PC-3 (cell line): ENCODE data around the gene HIVEP3. TPM values are rescaled to one million over a fixed set of nuclear protein-coding genes. Genes with fewer than 3 reads are reported as not detected.
A peak's percentile ranks its signal among the peaks of the same experiment; 100 is the strongest.

Source experiments
- ATAC-seq: fragments of 200-7000 bp; cut with Tn5 transposase; 2 replicates; pipeline ENCODE4 v1.9.1; 2020; ENCODE audit warnings: mild to moderate bottlenecking, moderate library complexity
- BruUV-seq: library from RNA; stranded (reverse); fragments of 400-500 nt; replicated peaks from 2 replicates; lab custom pipeline; 2021; lab: Mats Ljungman, UMichigan
- CTCF ChIA-PET: fragments of 300-600 bp; sonication (Branson Sonifier 250); formaldehyde crosslinking; loops from one replicate; lab custom pipeline; 2022; ENCODE audit warnings: antibody characterized with exemption; lab: Charles Lee
- POLR2A ChIA-PET: fragments of 300-600 bp; sonication (Branson Sonifier 250); formaldehyde crosslinking; loops from one replicate; lab custom pipeline; 2022; ENCODE audit warnings: antibody characterized with exemption; ENCODE audit not compliant: unreplicated experiment; lab: Charles Lee
- DNase-seq: peaks from one replicate; pipeline ENCODE4 v3.0.0-alpha.2; 2015
- H2AFZ ChIP-seq: fragments of 300-600 bp; sonication (generic); 2 replicates; pipeline ENCODE4 v1.6.0; 2016; ENCODE audit warnings: antibody characterized with exemption, low read length
- H3F3A ChIP-seq: fragments of 300-600 bp; sonication (generic); one replicate; pipeline ENCODE4 v1.6.0; 2017; ENCODE audit warnings: antibody characterized with exemption, low read length, control low read depth, mild to moderate bottlenecking; ENCODE audit not compliant: unreplicated experiment
- H3K27ac ChIP-seq: fragments of 300-600 bp; sonication (generic); 2 replicates; pipeline ENCODE4 v1.5.1; 2016; ENCODE audit warnings: mild to moderate bottlenecking, low read length
- H3K27me3 ChIP-seq: fragments of 300-600 bp; sonication (generic); 2 replicates; pipeline ENCODE4 v1.6.1; 2016; ENCODE audit warnings: low read length, mixed read lengths
- H3K36me3 ChIP-seq: fragments of 300-600 bp; sonication (generic); 2 replicates; pipeline ENCODE4 v1.6.1; 2016; ENCODE audit warnings: low read depth, mixed run types, low read length, mixed read lengths
- H3K4me1 ChIP-seq: fragments of 300-600 bp; sonication (generic); 2 replicates; pipeline ENCODE4 v1.5.1; 2016; ENCODE audit warnings: low read length; ENCODE audit not compliant: insufficient read depth
- H3K4me2 ChIP-seq: fragments of 300-600 bp; sonication (generic); 2 replicates; pipeline ENCODE4 v1.6.0; 2016; ENCODE audit warnings: low read length
- H3K4me3 ChIP-seq: fragments of 300-600 bp; sonication (generic); 2 replicates; pipeline ENCODE4 v1.5.1; 2016; ENCODE audit warnings: mild to moderate bottlenecking, low read length, mixed read lengths
- H3K79me2 ChIP-seq: fragments of 300-600 bp; sonication (generic); 2 replicates; pipeline ENCODE4 v1.6.1; 2017; ENCODE audit warnings: low read length, mixed read lengths
- H3K9ac ChIP-seq: fragments of 300-600 bp; sonication (generic); 2 replicates; pipeline ENCODE4 v1.6.0; 2016; ENCODE audit warnings: mild to moderate bottlenecking, low read length
- H3K9me2 ChIP-seq: fragments of 300-600 bp; sonication (generic); replicated peaks from 2 replicates; pipeline ENCODE4 v1.6.1; 2016; ENCODE audit warnings: mixed run types, low read length, mixed read lengths
- H3K9me3 ChIP-seq: fragments of 300-600 bp; sonication (generic); 2 replicates; pipeline ENCODE4 v1.6.1; 2016; ENCODE audit warnings: low read length, mixed read lengths
- H4K20me1 ChIP-seq: fragments of 300-600 bp; sonication (generic); 2 replicates; pipeline ENCODE4 v1.6.1; 2016; ENCODE audit warnings: low read length, mixed read lengths
- CTCF ChIP-seq: fragments of 300-600 bp; sonication (generic); conservative IDR thresholded peaks from 2 replicates; pipeline ENCODE4 v1.5.1; 2017; ENCODE audit warnings: antibody characterized with exemption, low read depth, mild to moderate bottlenecking, low read length
- EZH2 ChIP-seq: fragments of 300-600 bp; sonication (generic); IDR thresholded peaks from one replicate; pipeline ENCODE4 v1.6.1; 2017; ENCODE audit warnings: antibody characterized with exemption, mild to moderate bottlenecking, low read length; ENCODE audit not compliant: unreplicated experiment
- EZH2phosphoT487 ChIP-seq: fragments of 300-600 bp; sonication (generic); IDR thresholded peaks from 2 replicates; pipeline ENCODE4 v1.6.1; 2018; ENCODE audit warnings: mild to moderate bottlenecking, antibody characterized with exemption, low read length, borderline replicate concordance
- intact Hi-C: fragments of 100-400 bp; cut with micrococcal nuclease; formaldehyde crosslinking; loops from 2 replicates; pipeline ENCODE4 v1.9.0; 2023
- total RNA-seq: library from RNA; depleted of rRNA; stranded (reverse); fragments of >200 nt; gene quantifications from 2 replicates; pipeline ENCODE4 v1.2.3, GENCODE V29; 2014

Gene HIVEP3
- total RNA-seq, 1 experiment from 2014 or later: 9.8 TPM

- no peak overlapping the region for H3K9ac ChIP-seq
- DNase-seq (peak; percentile 68), ATAC-seq (no peak)
- POLR2A ChIA-PET: no interaction called here
- TF ChIP-seq EZH2phosphoT487 (no peak), CTCF (no peak), EZH2 (no peak)
- H3K4me2 ChIP-seq: peak overlapping the region; percentile 4; the same call in 1 of the 2 replicates
- intact Hi-C loops: loop anchor here (10.0 kb wide), 1 partner anchor 92 kb away; no protein-coding TSS in a partner anchor
- H3K36me3 ChIP-seq: no peaks in the 10 kb centered on the region
- H3K27me3 ChIP-seq: no peaks in the 10 kb centered on the region
- no peaks in the 10 kb centered on the region for H3K79me2 ChIP-seq
- H2AFZ ChIP-seq: no peak overlapping the region
- no peaks in the 10 kb centered on the region for H3K9me3 ChIP-seq
- CTCF ChIA-PET: no interaction called here
- BruUV-seq: no TSS peak
- H3K4me1 ChIP-seq: peaks cover 69% of the 10 kb centered on the region
- no peaks in the 10 kb centered on the region for H3F3A ChIP-seq
- H3K9me2 ChIP-seq: no peaks in the 10 kb centered on the region
- no peaks in the 10 kb centered on the region for H4K20me1 ChIP-seq
- H3K27ac ChIP-seq: no peak overlapping the region
- no peak overlapping the region for H3K4me3 ChIP-seq
These were observed 251.6 kb downstream of the HIVEP3 start for GRCh38 chr1:41666981-41667631.

DNA sequence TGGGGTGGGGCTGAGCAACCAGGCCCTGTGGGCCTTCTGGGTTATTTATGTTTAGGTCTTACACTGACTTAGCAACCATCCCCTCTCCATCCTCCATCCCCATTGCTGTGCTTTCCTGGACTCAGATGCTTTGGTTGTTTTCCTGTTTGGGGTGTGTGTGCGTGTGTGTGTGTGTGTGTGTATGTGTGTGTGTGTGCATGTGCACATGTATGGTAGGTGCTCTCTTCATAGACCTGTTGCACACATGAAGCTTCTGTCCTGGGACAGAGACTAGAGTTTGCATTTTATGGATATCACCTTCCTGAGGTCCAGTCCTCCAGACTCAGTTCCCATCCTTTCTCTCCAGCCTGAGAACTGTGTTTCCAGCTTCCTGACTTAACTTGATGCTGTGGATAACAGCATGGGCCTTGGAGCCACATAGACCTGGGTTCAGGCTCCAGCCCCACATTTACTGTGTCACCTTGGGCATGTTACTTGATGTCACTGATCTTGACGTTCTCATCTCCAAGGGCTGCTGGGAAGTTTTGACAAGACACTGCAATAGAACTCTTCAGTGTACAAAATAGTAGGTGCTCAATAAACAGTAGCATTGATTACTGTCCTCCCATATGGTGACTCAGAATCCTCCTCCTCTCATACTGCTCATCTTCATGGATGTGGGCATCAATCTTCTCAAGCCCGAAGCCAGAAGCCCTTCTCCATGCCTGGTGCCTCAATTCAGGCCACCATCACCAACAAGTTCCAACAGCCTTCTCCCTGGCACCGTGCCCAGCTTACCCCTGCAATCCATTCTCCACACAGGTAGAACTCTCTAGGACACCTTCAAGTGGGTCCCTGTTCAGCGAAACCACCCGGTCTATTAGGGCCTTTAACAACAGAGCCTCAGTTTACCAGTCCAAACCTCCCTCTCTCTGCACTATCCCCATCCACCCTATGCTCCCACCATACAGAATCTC is 252.5 kb downstream of the HIVEP3 start:
- H3K9me2 ChIP-seq: no peaks in the 10 kb centered on the region
- BruUV-seq: no TSS peak
- H3K27ac ChIP-seq: peak overlapping the region; percentile 29
- H2AFZ ChIP-seq: no peak overlapping the region
- H4K20me1 ChIP-seq: no peaks in the 10 kb centered on the region
- H3K27me3 ChIP-seq: no peaks in the 10 kb centered on the region
- DNase-seq: no peak
- H3K4me1 ChIP-seq: peaks cover 64% of the 10 kb centered on the region
- H3K4me3 ChIP-seq: no peak overlapping the region
- H3K4me2 ChIP-seq: peak overlapping the region; percentile 51; the same call in 1 of the 2 replicates
- no peak overlapping the region for H3K9ac ChIP-seq
- CTCF ChIA-PET: no interaction called here
- TF ChIP-seq EZH2 (no peak), CTCF (no peak), EZH2phosphoT487 (no peak)
- H3K36me3 ChIP-seq: no peaks in the 10 kb centered on the region
- ATAC-seq: no peak
- POLR2A ChIA-PET: interaction anchor here (0.6 kb wide), 1 partner anchor 1180 kb away, joined by 3 read pairs; the partner anchor contains the start of gene ZNF691
- intact Hi-C loops: loop anchor here (10.0 kb wide), 1 partner anchor 91 kb away; no protein-coding TSS in a partner anchor
- H3K9me3 ChIP-seq: no peaks in the 10 kb centered on the region
- no peaks in the 10 kb centered on the region for H3F3A ChIP-seq
- no peaks in the 10 kb centered on the region for H3K79me2 ChIP-seq
